HepG2 (cell line): Measurements from ENCODE around the gene TULP4.

ENCODE experiments used
- CREB1 ChIP-seq, 2 experiments: fragments of 450-650 bp in 1 of 2; IDR thresholded peaks; 2 replicates each; pipeline ENCODE4 v1.6.1; 2016 to 2017; ENCODE audit warnings: control low read depth in 1 of 2, mild to moderate bottlenecking in 1 of 2, missing compliant biosample characterization in 1 of 2, missing genetic modification characterization in 1 of 2
- CTCF ChIP-seq: sonication (generic); formaldehyde crosslinking; IDR thresholded peaks from 2 replicates; pipeline ENCODE4 v1.5.0; 2020; ENCODE audit warnings: mild to moderate bottlenecking, missing genetic modification reagents, moderate library complexity
- EP300 ChIP-seq, 3 experiments: sonication (generic) in 1 of 3; formaldehyde crosslinking in 1 of 3; IDR thresholded peaks; 2 replicates each; pipeline versions ENCODE4 v1.5.1 to v1.6.1; 2011 to 2020; ENCODE audit warnings: low read depth in 2 of 3, low read length in 2 of 3, borderline replicate concordance in 1 of 3, improper control_type of control experiment in 1 of 3, mild to moderate bottlenecking in 1 of 3, missing genetic modification reagents in 1 of 3, moderate library complexity in 1 of 3
- HDAC2 ChIP-seq: sonication (generic); formaldehyde crosslinking; IDR thresholded peaks from 2 replicates; pipeline ENCODE4 v1.4.0; 2020; ENCODE audit warnings: missing genetic modification reagents
- HNF4A ChIP-seq: sonication (generic); formaldehyde crosslinking; IDR thresholded peaks from 2 replicates; pipeline ENCODE4 v1.4.0; 2020; ENCODE audit warnings: missing genetic modification reagents
- KLF6 ChIP-seq: IDR thresholded peaks from 2 replicates; pipeline ENCODE4 v1.8.0; 2016; ENCODE audit warnings: missing biosample characterization, missing genetic modification reagents
- KLF9 ChIP-seq: IDR thresholded peaks from 2 replicates; pipeline ENCODE4 v1.6.1; 2016; ENCODE audit warnings: low read depth
- SOX6 ChIP-seq, 2 experiments: fragments of 450-650 bp in 1 of 2; sonication (generic) in 1 of 2; formaldehyde crosslinking in 1 of 2; IDR thresholded peaks; 2 replicates each; pipeline versions ENCODE4 v1.4.0 to v1.6.1; 2017 to 2020; ENCODE audit warnings: antibody characterized with exemption in 1 of 2, mild to moderate bottlenecking in 1 of 2, missing genetic modification reagents in 1 of 2
- ZNF264 ChIP-seq: sonication (generic); formaldehyde crosslinking; IDR thresholded peaks from 2 replicates; pipeline ENCODE4 v1.4.0; 2020; ENCODE audit warnings: missing genetic modification reagents
- ZNF672 ChIP-seq: sonication (generic); formaldehyde crosslinking; IDR thresholded peaks from 2 replicates; pipeline ENCODE4 v1.8.1; 2022; ENCODE audit warnings: missing genetic modification reagents
- TF ChIP-seq, protein P1 (sequence below): sonication (generic); formaldehyde crosslinking; IDR thresholded peaks from 2 replicates; pipeline ENCODE4; 2020; ENCODE audit warnings: missing genetic modification reagents, mild to moderate bottlenecking, borderline replicate concordance
- TF ChIP-seq, protein P2 (sequence below), 2 experiments: IDR thresholded peaks; 2 replicates each; pipeline ENCODE4 v1.6.1; 2011 to 2012; ENCODE audit warnings: low read length in 2 of 2, borderline replicate concordance in 1 of 2, low read depth in 1 of 2, mild to moderate bottlenecking in 1 of 2, moderate library complexity in 1 of 2
- TF ChIP-seq, protein P3 (sequence below): sonication (generic); formaldehyde crosslinking; IDR thresholded peaks from 2 replicates; pipeline ENCODE4 v1.4.0; 2020; ENCODE audit warnings: missing genetic modification reagents
- TF ChIP-seq, protein P4 (sequence below): sonication (generic); formaldehyde crosslinking; IDR thresholded peaks from 2 replicates; pipeline ENCODE4 v1.4.0; 2020; ENCODE audit warnings: mild to moderate bottlenecking, missing genetic modification reagents

- TF ChIP-seq CTCF (CRISPR knock-in tag) = no peak
- TF ChIP-seq ZNF672 = no peak
- TF ChIP-seq, protein P1, sequence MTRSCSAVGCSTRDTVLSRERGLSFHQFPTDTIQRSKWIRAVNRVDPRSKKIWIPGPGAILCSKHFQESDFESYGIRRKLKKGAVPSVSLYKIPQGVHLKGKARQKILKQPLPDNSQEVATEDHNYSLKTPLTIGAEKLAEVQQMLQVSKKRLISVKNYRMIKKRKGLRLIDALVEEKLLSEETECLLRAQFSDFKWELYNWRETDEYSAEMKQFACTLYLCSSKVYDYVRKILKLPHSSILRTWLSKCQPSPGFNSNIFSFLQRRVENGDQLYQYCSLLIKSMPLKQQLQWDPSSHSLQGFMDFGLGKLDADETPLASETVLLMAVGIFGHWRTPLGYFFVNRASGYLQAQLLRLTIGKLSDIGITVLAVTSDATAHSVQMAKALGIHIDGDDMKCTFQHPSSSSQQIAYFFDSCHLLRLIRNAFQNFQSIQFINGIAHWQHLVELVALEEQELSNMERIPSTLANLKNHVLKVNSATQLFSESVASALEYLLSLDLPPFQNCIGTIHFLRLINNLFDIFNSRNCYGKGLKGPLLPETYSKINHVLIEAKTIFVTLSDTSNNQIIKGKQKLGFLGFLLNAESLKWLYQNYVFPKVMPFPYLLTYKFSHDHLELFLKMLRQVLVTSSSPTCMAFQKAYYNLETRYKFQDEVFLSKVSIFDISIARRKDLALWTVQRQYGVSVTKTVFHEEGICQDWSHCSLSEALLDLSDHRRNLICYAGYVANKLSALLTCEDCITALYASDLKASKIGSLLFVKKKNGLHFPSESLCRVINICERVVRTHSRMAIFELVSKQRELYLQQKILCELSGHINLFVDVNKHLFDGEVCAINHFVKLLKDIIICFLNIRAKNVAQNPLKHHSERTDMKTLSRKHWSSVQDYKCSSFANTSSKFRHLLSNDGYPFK = no peak
- TF ChIP-seq EP300 (IDR thresholded peaks at IDR 0.05; ENCODE audit: low read depth in 2 of 2, low read length in 2 of 2) = no peak
- no peak for TF ChIP-seq EP300 (CRISPR knock-in tag; IDR thresholded peaks at IDR 0.05; ENCODE audit: borderline replicate concordance)
- no peak for TF ChIP-seq KLF9 (CRISPR knock-in tag)
- no peak for TF ChIP-seq HNF4A
- TF ChIP-seq, protein P2, sequence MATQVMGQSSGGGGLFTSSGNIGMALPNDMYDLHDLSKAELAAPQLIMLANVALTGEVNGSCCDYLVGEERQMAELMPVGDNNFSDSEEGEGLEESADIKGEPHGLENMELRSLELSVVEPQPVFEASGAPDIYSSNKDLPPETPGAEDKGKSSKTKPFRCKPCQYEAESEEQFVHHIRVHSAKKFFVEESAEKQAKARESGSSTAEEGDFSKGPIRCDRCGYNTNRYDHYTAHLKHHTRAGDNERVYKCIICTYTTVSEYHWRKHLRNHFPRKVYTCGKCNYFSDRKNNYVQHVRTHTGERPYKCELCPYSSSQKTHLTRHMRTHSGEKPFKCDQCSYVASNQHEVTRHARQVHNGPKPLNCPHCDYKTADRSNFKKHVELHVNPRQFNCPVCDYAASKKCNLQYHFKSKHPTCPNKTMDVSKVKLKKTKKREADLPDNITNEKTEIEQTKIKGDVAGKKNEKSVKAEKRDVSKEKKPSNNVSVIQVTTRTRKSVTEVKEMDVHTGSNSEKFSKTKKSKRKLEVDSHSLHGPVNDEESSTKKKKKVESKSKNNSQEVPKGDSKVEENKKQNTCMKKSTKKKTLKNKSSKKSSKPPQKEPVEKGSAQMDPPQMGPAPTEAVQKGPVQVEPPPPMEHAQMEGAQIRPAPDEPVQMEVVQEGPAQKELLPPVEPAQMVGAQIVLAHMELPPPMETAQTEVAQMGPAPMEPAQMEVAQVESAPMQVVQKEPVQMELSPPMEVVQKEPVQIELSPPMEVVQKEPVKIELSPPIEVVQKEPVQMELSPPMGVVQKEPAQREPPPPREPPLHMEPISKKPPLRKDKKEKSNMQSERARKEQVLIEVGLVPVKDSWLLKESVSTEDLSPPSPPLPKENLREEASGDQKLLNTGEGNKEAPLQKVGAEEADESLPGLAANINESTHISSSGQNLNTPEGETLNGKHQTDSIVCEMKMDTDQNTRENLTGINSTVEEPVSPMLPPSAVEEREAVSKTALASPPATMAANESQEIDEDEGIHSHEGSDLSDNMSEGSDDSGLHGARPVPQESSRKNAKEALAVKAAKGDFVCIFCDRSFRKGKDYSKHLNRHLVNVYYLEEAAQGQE (IDR thresholded peaks at IDR 0.05; ENCODE audit: borderline replicate concordance in 1 of 2, low read depth in 1 of 2, low read length in 2 of 2) = no peak
- no peak for TF ChIP-seq CREB1 (IDR thresholded peaks at IDR 0.05)
- TF ChIP-seq CREB1 (CRISPR knock-in tag; IDR thresholded peaks at IDR 0.05) = no peak
- TF ChIP-seq KLF6 (CRISPR knock-in tag) = no peak
- TF ChIP-seq, protein P3, sequence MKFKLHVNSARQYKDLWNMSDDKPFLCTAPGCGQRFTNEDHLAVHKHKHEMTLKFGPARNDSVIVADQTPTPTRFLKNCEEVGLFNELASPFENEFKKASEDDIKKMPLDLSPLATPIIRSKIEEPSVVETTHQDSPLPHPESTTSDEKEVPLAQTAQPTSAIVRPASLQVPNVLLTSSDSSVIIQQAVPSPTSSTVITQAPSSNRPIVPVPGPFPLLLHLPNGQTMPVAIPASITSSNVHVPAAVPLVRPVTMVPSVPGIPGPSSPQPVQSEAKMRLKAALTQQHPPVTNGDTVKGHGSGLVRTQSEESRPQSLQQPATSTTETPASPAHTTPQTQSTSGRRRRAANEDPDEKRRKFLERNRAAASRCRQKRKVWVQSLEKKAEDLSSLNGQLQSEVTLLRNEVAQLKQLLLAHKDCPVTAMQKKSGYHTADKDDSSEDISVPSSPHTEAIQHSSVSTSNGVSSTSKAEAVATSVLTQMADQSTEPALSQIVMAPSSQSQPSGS = no peak
- no peak for TF ChIP-seq SOX6 (IDR thresholded peaks at IDR 0.05)
- TF ChIP-seq SOX6 (CRISPR knock-in tag; IDR thresholded peaks at IDR 0.05) = no peak
- no peak for TF ChIP-seq ZNF264 (CRISPR knock-in tag)
- TF ChIP-seq, protein P4, sequence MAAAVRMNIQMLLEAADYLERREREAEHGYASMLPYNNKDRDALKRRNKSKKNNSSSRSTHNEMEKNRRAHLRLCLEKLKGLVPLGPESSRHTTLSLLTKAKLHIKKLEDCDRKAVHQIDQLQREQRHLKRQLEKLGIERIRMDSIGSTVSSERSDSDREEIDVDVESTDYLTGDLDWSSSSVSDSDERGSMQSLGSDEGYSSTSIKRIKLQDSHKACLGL (CRISPR knock-in tag) = no peak
- TF ChIP-seq HDAC2 (CRISPR knock-in tag) = no peak
Observed at GRCh38 chr6:158524311-158524710, 212.0 kb downstream of the TULP4 start.
